GM23248 (cell line): ENCODE data around the gene CLSTN2. TPM values are rescaled to one million over a fixed set of nuclear protein-coding genes. Genes with fewer than 3 reads are reported as not detected.

ENCODE experiments used
- DNase-seq: peaks from one replicate; pipeline ENCODE4 v3.0.0-alpha.2; 2015
- H2AFZ ChIP-seq: fragments of 200-600 bp; sonication (generic); 2 replicates; pipeline ENCODE4 v1.6.1; 2016; ENCODE audit warnings: antibody characterized with exemption
- H3F3A ChIP-seq: fragments of 200-600 bp; sonication (generic); 2 replicates; pipeline ENCODE4 v1.6.1; 2016; ENCODE audit warnings: mild to moderate bottlenecking, antibody characterized with exemption, mixed run types; ENCODE audit not compliant: insufficient read depth
- H3K27ac ChIP-seq: fragments of 200-600 bp; sonication (generic); 2 replicates; pipeline ENCODE4 v1.5.1; 2016; ENCODE audit warnings: mild to moderate bottlenecking
- H3K27me3 ChIP-seq: fragments of 200-600 bp; sonication (generic); replicated peaks from 2 replicates; pipeline ENCODE4 v1.6.1; 2016; ENCODE audit warnings: mild to moderate bottlenecking; ENCODE audit not compliant: insufficient read depth
- H3K36me3 ChIP-seq: fragments of 200-600 bp; sonication (generic); 2 replicates; pipeline ENCODE4 v1.6.1; 2016; ENCODE audit warnings: low read depth, mild to moderate bottlenecking
- H3K4me1 ChIP-seq: fragments of 200-600 bp; sonication (generic); 2 replicates; pipeline ENCODE4 v1.6.1; 2016; ENCODE audit warnings: mild to moderate bottlenecking; ENCODE audit not compliant: insufficient read depth
- H3K4me2 ChIP-seq: fragments of 200-600 bp; sonication (generic); one replicate; pipeline ENCODE4 v1.6.1; 2016; ENCODE audit warnings: mild to moderate bottlenecking; ENCODE audit not compliant: unreplicated experiment
- H3K4me3 ChIP-seq: fragments of 200-600 bp; sonication (generic); 2 replicates; pipeline ENCODE4 v1.5.1; 2016; ENCODE audit warnings: mild to moderate bottlenecking
- H3K79me2 ChIP-seq: fragments of 200-600 bp; sonication (generic); 2 replicates; pipeline ENCODE4 v1.6.1; 2016; ENCODE audit warnings: mild to moderate bottlenecking; ENCODE audit not compliant: insufficient read depth
- H3K9ac ChIP-seq: fragments of 200-600 bp; sonication (generic); 2 replicates; pipeline ENCODE4 v1.6.1; 2016; ENCODE audit warnings: mild to moderate bottlenecking
- H3K9me2 ChIP-seq: fragments of 200-600 bp; sonication (generic); 2 replicates; pipeline ENCODE4 v1.6.1; 2016; ENCODE audit warnings: mixed run types, mild to moderate bottlenecking, moderate library complexity; ENCODE audit not compliant: insufficient read depth
- H3K9me3 ChIP-seq: fragments of 200-600 bp; sonication (generic); one replicate; pipeline ENCODE4 v1.6.1; 2017; ENCODE audit warnings: low read depth
- H4K20me1 ChIP-seq: fragments of 200-600 bp; sonication (generic); 2 replicates; pipeline ENCODE4 v1.6.0; 2016; ENCODE audit not compliant: insufficient read depth
- EZH2 ChIP-seq: fragments of 200-600 bp; sonication (generic); IDR thresholded peaks from 2 replicates; pipeline ENCODE4 v1.6.1; 2018; ENCODE audit warnings: antibody characterized with exemption, mild to moderate bottlenecking; ENCODE audit not compliant: insufficient read depth, poor library complexity, severe bottlenecking
- EZH2phosphoT487 ChIP-seq: fragments of 200-600 bp; sonication (generic); IDR thresholded peaks from 2 replicates; pipeline ENCODE4 v1.6.1; 2018; ENCODE audit warnings: antibody characterized with exemption, moderate library complexity, mild to moderate bottlenecking, low read depth; ENCODE audit not compliant: insufficient read depth
- WGBS, 2 experiments: methylation state at CpG; one replicate each; pipeline ENCODE4 v1.1.6; 2015 to 2017; ENCODE audit warnings: low lambda C conversion rate in 2 of 2, low coverage in 1 of 2; ENCODE audit errors: missing lambda C conversion rate in 2 of 2; 5-methylcytosine and 5-hydroxymethylcytosine counted together
- in situ Hi-C: fragments of 300-500 bp; cut with MboI; formaldehyde crosslinking; loops from 2 replicates; pipeline ENCODE4 v1.15.0; 2020
- polyA plus RNA-seq: library from polyadenylated mRNA; unstranded; fragments of >200 nt; fragmentation: Nextera tagmentation; extraction: Ambion mirVana; gene quantifications from 2 replicates; pipeline ENCODE4 v1.2.1, GENCODE V29; 2016
- total RNA-seq: library from RNA; depleted of rRNA; stranded (reverse); fragments of >200 nt; shearing (Covaris generic); gene quantifications from 2 replicates; pipeline ENCODE4 v1.2.3, GENCODE V29; 2014

The CLSTN2 gene
- total and polyA plus RNA-seq, 2 experiments from 2014 or later, result not detected

GRCh38 chr3:140469491-140469890, 534.5 kb downstream of the CLSTN2 start:
- Histone ChIP-seq H3K36me3 (no peaks in the 10 kb centered on the region), H3K9me3 (no peaks in the 10 kb centered on the region), H3K4me2 (no peak overlapping the region), H2AFZ (no peak overlapping the region), H3K27ac (no peak overlapping the region), H3K9me2 (no peaks in the 10 kb centered on the region), H3F3A (no peaks in the 10 kb centered on the region), H3K4me3 (no peak overlapping the region), H3K27me3 (no peaks in the 10 kb centered on the region), H3K79me2 (no peaks in the 10 kb centered on the region), H4K20me1 (no peaks in the 10 kb centered on the region), H3K4me1 (no peaks in the 10 kb centered on the region), H3K9ac (no peak overlapping the region)
- no peak for TF ChIP-seq EZH2phosphoT487
- TF ChIP-seq EZH2, result no peak
- WGBS, 2 experiments, result 35 to 41% methylated on average over 4 of the region's 4 CpGs
- peak; percentile 17 for DNase-seq
- in situ Hi-C loops, result no loop called here

DNA sequence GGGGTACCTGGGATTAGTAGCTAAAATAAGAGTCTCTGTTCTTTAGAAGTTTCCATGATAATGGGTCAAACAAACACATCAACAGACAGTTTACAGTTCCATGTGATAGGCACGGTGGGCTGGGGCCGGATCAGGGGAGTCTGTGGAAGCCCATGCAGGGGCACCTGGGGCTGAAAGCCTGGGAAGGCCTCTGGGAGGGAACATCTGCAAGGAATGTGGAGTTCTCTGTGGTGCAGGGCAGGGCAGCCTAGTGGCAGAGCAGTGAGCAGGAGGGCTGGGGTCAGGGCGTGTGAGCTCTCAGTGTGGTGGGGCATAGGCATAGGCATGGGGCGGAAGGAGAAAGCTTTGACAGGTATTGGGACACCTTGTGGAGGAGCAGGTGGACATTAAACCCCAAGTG, 535.2 kb downstream of the CLSTN2 start:
- 76 to 79% methylated on average over 4 of the region's 4 CpGs for WGBS, 2 experiments
- TF ChIP-seq EZH2 (no peak), EZH2phosphoT487 (no peak)

GRCh38 chr3:140470962-140471361, 536.0 kb downstream of the CLSTN2 start:
- no peak overlapping the region for H2AFZ ChIP-seq
- H3K4me2 ChIP-seq, result no peak overlapping the region
- H4K20me1 ChIP-seq, result no peaks in the 10 kb centered on the region
- no peaks in the 10 kb centered on the region for H3K36me3 ChIP-seq
- H3K9me2 ChIP-seq, result no peaks in the 10 kb centered on the region
- H3K27ac ChIP-seq, result no peak overlapping the region
- TF ChIP-seq EZH2phosphoT487 (no peak), EZH2 (no peak)
- in situ Hi-C loops, result no loop called here
- 95 to 100% methylated on average over 2 of the region's 2 CpGs for WGBS, 2 experiments
- DNase-seq, result peak; percentile 13
- H3K4me1 ChIP-seq, result no peaks in the 10 kb centered on the region
- no peaks in the 10 kb centered on the region for H3K79me2 ChIP-seq
- H3K9me3 ChIP-seq, result no peaks in the 10 kb centered on the region
- no peak overlapping the region for H3K4me3 ChIP-seq
- no peak overlapping the region for H3K9ac ChIP-seq
- H3K27me3 ChIP-seq, result no peaks in the 10 kb centered on the region; the same call in 1 of the 2 replicates
- no peaks in the 10 kb centered on the region for H3F3A ChIP-seq

More for the DNA sequence above, 535.2 kb downstream of the CLSTN2 start:
- H3K4me2 ChIP-seq, result no peak overlapping the region
- H3F3A ChIP-seq, result no peaks in the 10 kb centered on the region
- H3K9me2 ChIP-seq, result no peaks in the 10 kb centered on the region
- no peaks in the 10 kb centered on the region for H3K79me2 ChIP-seq
- no peaks in the 10 kb centered on the region for H3K36me3 ChIP-seq
- no peak overlapping the region for H3K9ac ChIP-seq
- no peaks in the 10 kb centered on the region for H3K27me3 ChIP-seq
- no peaks in the 10 kb centered on the region for H3K9me3 ChIP-seq
- no peak overlapping the region for H3K4me3 ChIP-seq
- in situ Hi-C loops, result no loop called here
- no peaks in the 10 kb centered on the region for H3K4me1 ChIP-seq
- H2AFZ ChIP-seq, result no peak overlapping the region
- no peak for DNase-seq
- no peak overlapping the region for H3K27ac ChIP-seq
- no peaks in the 10 kb centered on the region for H4K20me1 ChIP-seq

- Histone ChIP-seq H3K4me2 (no peak overlapping the region), H3K27me3 (no peaks in the 10 kb centered on the region; the same call in 1 of the 2 replicates), H3K27ac (no peak overlapping the region), H3K79me2 (no peaks in the 10 kb centered on the region), H3K4me1 (no peaks in the 10 kb centered on the region), H3K9me2 (no peaks in the 10 kb centered on the region), H2AFZ (no peak overlapping the region), H4K20me1 (no peaks in the 10 kb centered on the region), H3F3A (no peaks in the 10 kb centered on the region), H3K9me3 (no peaks in the 10 kb centered on the region), H3K9ac (no peak overlapping the region), H3K4me3 (no peak overlapping the region), H3K36me3 (no peaks in the 10 kb centered on the region)
- no peak for TF ChIP-seq EZH2
- no peak for TF ChIP-seq EZH2phosphoT487
- WGBS, 2 experiments, result 43 to 46% methylated on average over 3 of the region's 3 CpGs
- in situ Hi-C loops, result no loop called here
- DNase-seq, result no peak
These were observed 537.5 kb downstream of the CLSTN2 start for GRCh38 chr3:140472306-140473020.

GRCh38 chr3:140487566-140487965, 552.6 kb downstream of the CLSTN2 start:
- in situ Hi-C loops, result no loop called here
- Histone ChIP-seq H3K9ac (no peak overlapping the region), H3K36me3 (no peaks in the 10 kb centered on the region), H3K79me2 (no peaks in the 10 kb centered on the region), H3K4me2 (no peak overlapping the region), H3K27ac (no peak overlapping the region), H3K27me3 (no peaks in the 10 kb centered on the region), H3K4me1 (no peaks in the 10 kb centered on the region), H3K9me3 (no peaks in the 10 kb centered on the region), H3K9me2 (no peaks in the 10 kb centered on the region), H3K4me3 (no peak overlapping the region), H4K20me1 (no peaks in the 10 kb centered on the region), H2AFZ (no peak overlapping the region), H3F3A (no peaks in the 10 kb centered on the region)
- WGBS, 2 experiments, result 0 to 11% methylated on average over 1 of the region's 1 CpG
- DNase-seq, result no peak
- no peak for TF ChIP-seq EZH2
- no peak for TF ChIP-seq EZH2phosphoT487
